LNCAP (cell line): ENCODE results near the gene CAMK2N2.

ENCODE experiments used
- CTCF ChIP-seq: fragments of 450-650 bp; IDR thresholded peaks from 2 replicates; pipeline ENCODE4 v1.5.1; 2017; ENCODE audit warnings: mild to moderate bottlenecking

The CAMK2N2 gene

GRCh38 chr3:184222521-184222920 is 38.8 kb downstream of the CAMK2N2 start:
- no peak for TF ChIP-seq CTCF

- TF ChIP-seq CTCF: no peak
These were observed 42.5 kb downstream of the CAMK2N2 start for GRCh38 chr3:184218814-184219213.

- TF ChIP-seq CTCF: no peak
These were observed 49.6 kb downstream of the CAMK2N2 start for GRCh38 chr3:184211718-184212117.

DNA sequence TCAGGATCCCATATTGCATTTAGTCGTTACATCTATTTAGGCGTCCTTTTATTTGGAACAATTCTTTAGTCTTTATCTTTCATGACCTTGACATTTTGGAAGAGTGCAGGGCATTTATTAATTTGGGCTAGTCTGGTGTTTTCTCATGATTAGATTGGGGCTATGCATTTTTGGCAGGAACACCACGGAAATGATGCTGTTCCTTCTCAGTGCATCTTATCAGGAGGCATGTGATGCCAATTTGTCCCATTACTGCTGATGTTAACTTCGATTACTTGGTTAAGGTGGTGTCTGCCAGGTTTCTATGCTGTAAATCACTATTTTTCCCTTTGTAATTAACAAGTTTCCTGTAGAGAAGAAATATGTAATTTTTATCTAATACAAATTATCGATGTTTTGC is 50.1 kb downstream of the CAMK2N2 start:
- TF ChIP-seq CTCF: no peak
